ENCODE measurements around the gene SLIT3.
"Not testable (repeated sequence)": the region's sequence is repeated elsewhere in the genome, so short reads cannot be mapped to it uniquely, and the experiment has no call there.

SLIT3 gene

DNA sequence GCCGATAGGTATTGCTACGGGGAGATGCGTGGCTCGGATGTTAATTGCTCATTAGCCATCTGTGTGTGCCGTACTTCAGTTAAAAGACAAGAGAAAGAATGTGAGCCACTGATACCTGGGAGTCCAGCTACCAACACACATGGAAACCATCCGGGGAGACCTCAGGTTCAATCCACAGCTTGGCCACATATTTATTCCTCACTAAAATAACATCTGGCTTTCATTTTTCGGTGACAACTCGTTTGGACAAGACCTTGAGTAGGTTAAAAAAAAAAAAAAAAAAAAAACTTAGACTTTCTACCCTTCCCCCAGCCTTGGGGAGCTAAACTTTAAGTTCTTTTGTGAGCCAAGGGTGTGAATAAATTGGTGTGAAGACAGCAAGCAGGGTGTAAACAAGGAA lies 84.1 kb downstream of the SLIT3 start:
- Histone ChIP-seq H3K79me2 (ENCODE audit: insufficient read depth, low read length) (no peaks in the 10 kb centered on the region), H3K27me3 (ENCODE audit: insufficient read depth, low read length, poor library complexity) (peaks cover 8% of the 10 kb centered on the region), H4K20me1 (ENCODE audit: insufficient read depth, low read length) (no peaks in the 10 kb centered on the region), H3K36me3 (ENCODE audit: insufficient read depth, low read length) (no peaks in the 10 kb centered on the region), H3K9me3 (ENCODE audit: insufficient read depth, low read length, severe bottlenecking) (no peaks in the 10 kb centered on the region), H3K4me2 (ENCODE audit: insufficient read depth, low read length) (no peak overlapping the region), H3K9ac (ENCODE audit: low read depth, low read length) (no peak overlapping the region), H2AFZ (ENCODE audit: low read depth, low read length) (no peak overlapping the region), H3K27ac (ENCODE audit: low read length) (no peak overlapping the region), H3K4me1 (ENCODE audit: insufficient read depth, low read length) (no peaks in the 10 kb centered on the region), H3K4me3 (ENCODE audit: low read depth in 1 of 2, low read length in 2 of 2) (no peak overlapping the region)
- no peak for ATAC-seq (ENCODE audit: insufficient read depth, low read depth)
- no peak for TF ChIP-seq CTCF (IDR thresholded peaks at IDR 0.05; ENCODE audit: borderline replicate concordance, extremely low read depth, low read length, poor library complexity, severe bottlenecking)
- no peak for TF ChIP-seq EZH2 (IDR thresholded peaks at IDR 0.05; ENCODE audit: borderline replicate concordance, low read depth, low read length, severe bottlenecking)
- DNase-seq, result no peak

DNA sequence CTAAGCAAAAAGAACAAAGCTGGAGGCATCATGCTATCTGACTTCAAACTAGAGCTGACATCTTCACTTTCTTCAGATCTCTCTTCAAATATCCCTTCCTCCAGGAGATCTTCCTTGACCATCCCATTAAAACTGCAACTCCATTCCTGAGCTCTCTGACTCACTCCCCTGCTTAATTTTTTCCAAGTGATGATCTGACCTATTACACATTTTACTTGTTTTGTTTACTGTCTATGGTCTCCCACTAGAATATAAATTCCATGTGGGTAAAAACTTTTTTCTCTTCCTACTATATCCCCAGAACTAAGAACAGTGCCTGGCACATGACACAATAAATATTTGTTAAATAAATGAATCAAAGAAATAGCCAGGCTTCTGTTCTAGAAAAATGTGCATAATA lies 87.5 kb downstream of the SLIT3 start:
- Histone ChIP-seq H3K27ac (ENCODE audit: low read length) (no peak overlapping the region), H3K9ac (ENCODE audit: low read depth, low read length) (no peak overlapping the region), H4K20me1 (ENCODE audit: insufficient read depth, low read length) (no peaks in the 10 kb centered on the region), H3K27me3 (ENCODE audit: insufficient read depth, low read length, poor library complexity) (peaks cover 8% of the 10 kb centered on the region), H3K9me3 (ENCODE audit: insufficient read depth, low read length, severe bottlenecking) (no peaks in the 10 kb centered on the region), H3K36me3 (ENCODE audit: insufficient read depth, low read length) (no peaks in the 10 kb centered on the region), H3K4me1 (ENCODE audit: insufficient read depth, low read length) (no peaks in the 10 kb centered on the region), H3K79me2 (ENCODE audit: insufficient read depth, low read length) (no peaks in the 10 kb centered on the region), H3K4me3 (ENCODE audit: low read depth in 1 of 2, low read length in 2 of 2) (no peak overlapping the region), H3K4me2 (ENCODE audit: insufficient read depth, low read length) (no peak overlapping the region), H2AFZ (ENCODE audit: low read depth, low read length) (no peak overlapping the region)
- DNase-seq, result no peak
- TF ChIP-seq EZH2 (IDR thresholded peaks at IDR 0.05; ENCODE audit: borderline replicate concordance, low read depth, low read length, severe bottlenecking) (no peak), CTCF (IDR thresholded peaks at IDR 0.05; ENCODE audit: borderline replicate concordance, extremely low read depth, low read length, poor library complexity, severe bottlenecking) (no peak)
- ATAC-seq (ENCODE audit: insufficient read depth, low read depth), result no peak

- not testable (repeated sequence) for ATAC-seq (ENCODE audit: insufficient read depth, low read depth); H3K27ac ChIP-seq (ENCODE audit: low read length); H3K4me3 ChIP-seq (ENCODE audit: low read depth in 1 of 2, low read length in 2 of 2); DNase-seq; H3K4me2 ChIP-seq (ENCODE audit: insufficient read depth, low read length); H3K27me3 ChIP-seq (ENCODE audit: insufficient read depth, low read length, poor library complexity); H4K20me1 ChIP-seq (ENCODE audit: insufficient read depth, low read length); H3K9ac ChIP-seq (ENCODE audit: low read depth, low read length); H3K79me2 ChIP-seq (ENCODE audit: insufficient read depth, low read length); H3K36me3 ChIP-seq (ENCODE audit: insufficient read depth, low read length); H3K4me1 ChIP-seq (ENCODE audit: insufficient read depth, low read length); H3K9me3 ChIP-seq (ENCODE audit: insufficient read depth, low read length, severe bottlenecking); H2AFZ ChIP-seq (ENCODE audit: low read depth, low read length)
Observed at GRCh38 chr5:169211761-169212160, 89.2 kb downstream of the SLIT3 start.

DNA sequence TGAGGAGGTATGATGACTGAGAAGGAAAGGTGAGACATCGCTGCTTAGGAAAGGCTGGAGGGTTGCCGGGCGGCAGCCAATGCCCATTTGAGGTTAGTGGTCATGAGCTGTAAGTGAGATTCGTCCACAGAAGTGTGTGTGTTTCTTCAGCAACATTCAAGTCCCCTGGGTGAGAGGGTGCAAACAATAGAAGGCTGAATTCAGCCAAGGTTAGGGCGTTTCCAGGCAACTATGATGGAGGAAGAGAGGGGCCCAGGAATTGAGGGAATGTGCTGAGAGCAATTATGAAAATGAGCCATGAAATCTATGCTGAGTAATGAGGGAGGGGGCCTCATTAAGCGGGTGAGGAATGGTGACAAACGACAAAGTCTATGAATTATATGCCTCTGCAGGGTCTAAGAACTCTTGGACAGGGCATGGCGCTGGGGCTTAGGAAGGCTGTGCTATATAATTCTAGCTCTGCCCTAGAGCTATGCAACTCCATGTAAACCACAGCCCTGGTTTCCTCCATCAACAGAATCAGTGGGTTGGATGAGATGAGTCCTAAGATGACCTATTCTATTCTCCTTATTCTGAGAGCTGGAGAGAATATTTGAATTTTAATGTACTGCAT lies 96.0 kb downstream of the SLIT3 start:
- no peak overlapping the region for H2AFZ ChIP-seq (ENCODE audit: low read depth, low read length)
- peaks cover 3% of the 10 kb centered on the region for H3K9me3 ChIP-seq (ENCODE audit: insufficient read depth, low read length, severe bottlenecking)
- ATAC-seq (ENCODE audit: insufficient read depth, low read depth), result no peak
- H3K27ac ChIP-seq (ENCODE audit: low read length), result no peak overlapping the region
- no peaks in the 10 kb centered on the region for H3K36me3 ChIP-seq (ENCODE audit: insufficient read depth, low read length)
- no peak for DNase-seq
- no peak overlapping the region for H3K9ac ChIP-seq (ENCODE audit: low read depth, low read length)
- H3K27me3 ChIP-seq (ENCODE audit: insufficient read depth, low read length, poor library complexity), result no peaks in the 10 kb centered on the region
- H3K4me1 ChIP-seq (ENCODE audit: insufficient read depth, low read length), result no peaks in the 10 kb centered on the region
- TF ChIP-seq CTCF (IDR thresholded peaks at IDR 0.05; ENCODE audit: borderline replicate concordance, extremely low read depth, low read length, poor library complexity, severe bottlenecking) (no peak), EZH2 (IDR thresholded peaks at IDR 0.05; ENCODE audit: borderline replicate concordance, low read depth, low read length, severe bottlenecking) (no peak)
- no peak overlapping the region for H3K4me3 ChIP-seq (ENCODE audit: low read depth in 1 of 2, low read length in 2 of 2)
- H4K20me1 ChIP-seq (ENCODE audit: insufficient read depth, low read length), result no peaks in the 10 kb centered on the region
- H3K4me2 ChIP-seq (ENCODE audit: insufficient read depth, low read length), result no peak overlapping the region
- no peaks in the 10 kb centered on the region for H3K79me2 ChIP-seq (ENCODE audit: insufficient read depth, low read length)

Data from DND-41 (cell line).